ENCODE data around the gene BMI1.

GRCh38 chr10:22338931-22339330 is 18.0 kb downstream of the BMI1 start:
- TF ChIP-seq CTCF (IDR thresholded peaks at IDR 0.05) (no peak), TEAD1 (CRISPR knock-in tag; IDR thresholded peaks at IDR 0.05) (no peak), NFYB (CRISPR knock-in tag; conservative IDR thresholded peaks at IDR 0.05; ENCODE audit: low read depth) (no peak), ATF3 (CRISPR knock-in tag; conservative IDR thresholded peaks at IDR 0.05) (no peak), CREB1 (CRISPR knock-in tag; IDR thresholded peaks at IDR 0.05) (no peak), MAX (CRISPR knock-in tag; IDR thresholded peaks at IDR 0.05) (no peak)
